Mesendoderm (in vitro differentiated cells): ENCODE measurements around the gene PMCH.

Experiments
- DNase-seq: peaks from one replicate; pipeline ENCODE4 v3.0.0; 2013
- H2AK5ac ChIP-seq: 2 replicates; pipeline ENCODE4 v1.6.1; 2013; ENCODE audit warnings: low read length, inconsistent platforms
- H2BK120ac ChIP-seq: 2 replicates; pipeline ENCODE4 v1.6.1; 2013; ENCODE audit warnings: low read depth, mild to moderate bottlenecking, low read length, moderate library complexity, mixed read lengths
- H2BK15ac ChIP-seq: replicated peaks from 2 replicates; pipeline ENCODE4 v1.6.1; 2013; ENCODE audit warnings: low read depth, mild to moderate bottlenecking, moderate library complexity
- H2BK5ac ChIP-seq: 2 replicates; pipeline ENCODE4 v1.6.1; 2013; ENCODE audit warnings: low read length, inconsistent platforms
- H3K18ac ChIP-seq: 2 replicates; pipeline ENCODE4 v1.6.1; 2013; ENCODE audit warnings: mild to moderate bottlenecking, low read length, mixed read lengths
- H3K23ac ChIP-seq: one replicate; pipeline ENCODE4 v1.6.1; 2013; ENCODE audit warnings: low read length
- H3K27ac ChIP-seq: 2 replicates; pipeline ENCODE4 v1.5.1; 2013; ENCODE audit warnings: low read depth, mild to moderate bottlenecking, inconsistent platforms, low read length, moderate library complexity
- H3K27me3 ChIP-seq: 2 replicates; pipeline ENCODE4 v1.6.1; 2013; ENCODE audit warnings: low read length, control low read depth, mild to moderate bottlenecking, inconsistent platforms; ENCODE audit not compliant: insufficient read depth, poor library complexity
- H3K36me3 ChIP-seq: 2 replicates; pipeline ENCODE4 v1.6.1; 2013; ENCODE audit warnings: low read length, inconsistent platforms; ENCODE audit not compliant: control insufficient read depth, insufficient read depth
- H3K4ac ChIP-seq: one replicate; pipeline ENCODE4 v1.6.1; 2013; ENCODE audit warnings: low read depth, mild to moderate bottlenecking, low read length, moderate library complexity
- H3K4me1 ChIP-seq: 2 replicates; pipeline ENCODE4 v1.6.1; 2013; ENCODE audit warnings: low read depth, low read length, inconsistent platforms; ENCODE audit not compliant: control insufficient read depth
- H3K4me2 ChIP-seq: 2 replicates; pipeline ENCODE4 v1.6.1; 2013; ENCODE audit warnings: low read length
- H3K4me3 ChIP-seq: 2 replicates; pipeline ENCODE4 v1.5.1; 2013; ENCODE audit warnings: mild to moderate bottlenecking, low read length
- H3K56ac ChIP-seq: one replicate; pipeline ENCODE4 v1.6.1; 2013; ENCODE audit warnings: low read length
- H3K79me1 ChIP-seq: 2 replicates; pipeline ENCODE4 v1.6.1; 2013; ENCODE audit warnings: low read length, inconsistent platforms
- H3K79me2 ChIP-seq: 2 replicates; pipeline ENCODE4 v1.6.1; 2013; ENCODE audit warnings: mild to moderate bottlenecking, low read length; ENCODE audit not compliant: control insufficient read depth, insufficient read depth
- H3K9ac ChIP-seq: 2 replicates; pipeline ENCODE4 v1.6.1; 2013; ENCODE audit warnings: low read length, inconsistent platforms
- H4K5ac ChIP-seq: one replicate; pipeline ENCODE4 v1.6.1; 2013; ENCODE audit warnings: low read length
- H4K8ac ChIP-seq: one replicate; pipeline ENCODE4 v1.6.1; 2013; ENCODE audit warnings: low read depth, mild to moderate bottlenecking, control low read depth, low read length, moderate library complexity
- WGBS: extraction: QIAGEN DNeasy Blood & Tissue Kit; methylation state at CpG from one replicate; pipeline ENCODE4 v1.1.7; 2013; ENCODE audit warnings: low lambda C conversion rate, missing lambda C conversion rate; ENCODE audit not compliant: insufficient coverage; ENCODE audit errors: extremely low coverage; 5-methylcytosine and 5-hydroxymethylcytosine counted together

The PMCH gene

GRCh38 chr12:102220736-102221135, 23.1 kb upstream of the PMCH start:
- H3K4ac ChIP-seq: no peak overlapping the region
- H3K79me1 ChIP-seq: no peaks in the 10 kb centered on the region
- no peaks in the 10 kb centered on the region for H3K79me2 ChIP-seq
- no peaks in the 10 kb centered on the region for H3K4me1 ChIP-seq
- H3K4me2 ChIP-seq: no peak overlapping the region
- no peaks in the 10 kb centered on the region for H3K36me3 ChIP-seq
- no peak overlapping the region for H4K5ac ChIP-seq
- H3K27me3 ChIP-seq: no peaks in the 10 kb centered on the region
- no peak overlapping the region for H3K18ac ChIP-seq
- no peak overlapping the region for H2AK5ac ChIP-seq
- no peak overlapping the region for H3K56ac ChIP-seq
- H3K9ac ChIP-seq: no peak overlapping the region
- no peak overlapping the region for H4K8ac ChIP-seq
- no peak overlapping the region for H3K27ac ChIP-seq
- no peak overlapping the region for H2BK5ac ChIP-seq
- no peak overlapping the region for H3K23ac ChIP-seq
- H3K4me3 ChIP-seq: no peak overlapping the region
- H2BK120ac ChIP-seq: no peak overlapping the region
- DNase-seq: no peak
- H2BK15ac ChIP-seq: no peak overlapping the region

GRCh38 chr12:102215992-102216691, 18.5 kb upstream of the PMCH start:
- H3K27ac ChIP-seq: no peak overlapping the region
- H3K79me2 ChIP-seq: no peaks in the 10 kb centered on the region
- H2BK15ac ChIP-seq: no peak overlapping the region
- no peak overlapping the region for H2BK120ac ChIP-seq
- H3K9ac ChIP-seq: no peak overlapping the region
- no peak overlapping the region for H3K56ac ChIP-seq
- no peak overlapping the region for H3K4me3 ChIP-seq
- H3K23ac ChIP-seq: no peak overlapping the region
- no peak overlapping the region for H4K5ac ChIP-seq
- no peak overlapping the region for H3K4me2 ChIP-seq
- no CpG with 5 or more reads among the region's 5 CpGs for WGBS
- DNase-seq: no peak
- no peak overlapping the region for H3K18ac ChIP-seq
- no peak overlapping the region for H3K4ac ChIP-seq
- no peak overlapping the region for H2AK5ac ChIP-seq
- H4K8ac ChIP-seq: no peak overlapping the region
- no peaks in the 10 kb centered on the region for H3K36me3 ChIP-seq
- no peak overlapping the region for H2BK5ac ChIP-seq
- H3K27me3 ChIP-seq: no peaks in the 10 kb centered on the region
- H3K4me1 ChIP-seq: no peaks in the 10 kb centered on the region
- H3K79me1 ChIP-seq: no peaks in the 10 kb centered on the region

- Histone ChIP-seq H3K4me3 (no peak overlapping the region), H3K79me2 (no peaks in the 10 kb centered on the region), H2BK120ac (no peak overlapping the region), H3K4me2 (no peak overlapping the region), H3K18ac (no peak overlapping the region), H3K36me3 (peaks cover 5% of the 10 kb centered on the region), H3K9ac (no peak overlapping the region), H3K27me3 (no peaks in the 10 kb centered on the region), H3K4me1 (no peaks in the 10 kb centered on the region), H2BK15ac (no peak overlapping the region), H3K4ac (no peak overlapping the region), H2BK5ac (no peak overlapping the region), H4K8ac (no peak overlapping the region), H3K79me1 (no peaks in the 10 kb centered on the region), H2AK5ac (no peak overlapping the region), H3K23ac (no peak overlapping the region), H4K5ac (no peak overlapping the region), H3K56ac (no peak overlapping the region), H3K27ac (no peak overlapping the region)
- no peak for DNase-seq
- WGBS: no CpG with 5 or more reads among the region's 2 CpGs
Observed at GRCh38 chr12:102204025-102204424, 6.4 kb upstream of the PMCH start.

GRCh38 chr12:102202556-102202955, 4.9 kb upstream of the PMCH start:
- Histone ChIP-seq H3K4me1 (no peaks in the 10 kb centered on the region), H3K9ac (no peak overlapping the region), H3K23ac (no peak overlapping the region), H3K79me1 (no peaks in the 10 kb centered on the region), H2BK5ac (no peak overlapping the region), H3K36me3 (peaks cover 4% of the 10 kb centered on the region), H3K56ac (no peak overlapping the region), H4K8ac (no peak overlapping the region), H3K27me3 (no peaks in the 10 kb centered on the region), H4K5ac (no peak overlapping the region), H3K4me3 (no peak overlapping the region), H2BK15ac (no peak overlapping the region), H3K27ac (no peak overlapping the region), H3K79me2 (no peaks in the 10 kb centered on the region), H3K4me2 (no peak overlapping the region), H3K4ac (no peak overlapping the region), H3K18ac (no peak overlapping the region), H2AK5ac (no peak overlapping the region), H2BK120ac (no peak overlapping the region)
- no peak for DNase-seq
- WGBS: no CpG with 5 or more reads among the region's 4 CpGs

- H4K8ac ChIP-seq: no peak overlapping the region
- H3K79me1 ChIP-seq: no peaks in the 10 kb centered on the region
- no peak overlapping the region for H3K4me2 ChIP-seq
- H2AK5ac ChIP-seq: no peak overlapping the region
- H3K79me2 ChIP-seq: no peaks in the 10 kb centered on the region
- H3K4ac ChIP-seq: no peak overlapping the region
- no peak overlapping the region for H3K4me3 ChIP-seq
- H3K18ac ChIP-seq: no peak overlapping the region
- no peaks in the 10 kb centered on the region for H3K27me3 ChIP-seq
- no peak overlapping the region for H2BK15ac ChIP-seq
- no peak overlapping the region for H3K56ac ChIP-seq
- H4K5ac ChIP-seq: no peak overlapping the region
- no peak overlapping the region for H2BK120ac ChIP-seq
- WGBS: no CpG with 5 or more reads among the region's 3 CpGs
- peaks cover under 1% of the 10 kb centered on the region for H3K36me3 ChIP-seq
- H3K9ac ChIP-seq: no peak overlapping the region
- H3K23ac ChIP-seq: no peak overlapping the region
- no peak overlapping the region for H3K27ac ChIP-seq
- no peak for DNase-seq
- H3K4me1 ChIP-seq: no peaks in the 10 kb centered on the region
- H2BK5ac ChIP-seq: no peak overlapping the region
Observed at GRCh38 chr12:102201436-102202061, 3.9 kb upstream of the PMCH start.

- Histone ChIP-seq H3K4me3 (no peak overlapping the region), H3K4me1 (no peaks in the 10 kb centered on the region), H3K4me2 (no peak overlapping the region), H2BK120ac (no peak overlapping the region), H3K23ac (no peak overlapping the region), H2AK5ac (no peak overlapping the region), H3K79me2 (no peaks in the 10 kb centered on the region), H3K56ac (no peak overlapping the region), H3K27ac (no peak overlapping the region), H3K79me1 (no peaks in the 10 kb centered on the region), H2BK5ac (no peak overlapping the region), H3K18ac (no peak overlapping the region), H4K8ac (no peak overlapping the region), H2BK15ac (no peak overlapping the region), H4K5ac (no peak overlapping the region), H3K9ac (no peak overlapping the region), H3K4ac (no peak overlapping the region), H3K36me3 (no peaks in the 10 kb centered on the region), H3K27me3 (no peaks in the 10 kb centered on the region)
- no CpG with 5 or more reads among the region's 4 CpGs for WGBS
- DNase-seq: no peak
Observed at GRCh38 chr12:102195826-102196225, 1.8 kb downstream of the PMCH start.
